Superior temporal gyrus (tissue), 1 donor: ENCODE results near the gene NCAPG2.
"Not testable (repeated sequence)": the region's sequence is repeated elsewhere in the genome, so short reads cannot be mapped to it uniquely, and the experiment has no call there.

Source experiments
- DNase-seq: peaks from one replicate; pipeline ENCODE4 v3.0.0-alpha.2; 2016; ENCODE audit errors: extremely low spot score

NCAPG2 gene

GRCh38 chr7:158638001-158638400 lies 66.6 kb downstream of the NCAPG2 start:
- DNase-seq, result no peak

- no peak for DNase-seq
Measured at GRCh38 chr7:158633055-158633956, 71.3 kb downstream of the NCAPG2 start.

- no peak for DNase-seq
Measured at GRCh38 chr7:158631574-158632195, 72.9 kb downstream of the NCAPG2 start.

GRCh38 chr7:158626289-158626688 lies 78.3 kb downstream of the NCAPG2 start:
- DNase-seq, result not testable (repeated sequence)

- DNase-seq, result no peak
Measured at GRCh38 chr7:158623241-158623640, 81.4 kb downstream of the NCAPG2 start.

GRCh38 chr7:158620839-158621441 lies 83.7 kb downstream of the NCAPG2 start:
- no peak for DNase-seq

GRCh38 chr7:158620418-158620817 lies 84.2 kb downstream of the NCAPG2 start:
- no peak for DNase-seq

- DNase-seq, result no peak
Measured at GRCh38 chr7:158618745-158619140, 85.9 kb downstream of the NCAPG2 start.

- DNase-seq, result no peak
Measured at GRCh38 chr7:158617737-158618128, 86.9 kb downstream of the NCAPG2 start.

- DNase-seq, result no peak
Measured at GRCh38 chr7:158616050-158616449, 88.6 kb downstream of the NCAPG2 start.

GRCh38 chr7:158614700-158615099 lies 89.9 kb downstream of the NCAPG2 start:
- no peak for DNase-seq

- DNase-seq, result no peak
Measured at GRCh38 chr7:158613481-158613880, 91.1 kb downstream of the NCAPG2 start.

- DNase-seq, result no peak
Measured at GRCh38 chr7:158612546-158612945, 92.1 kb downstream of the NCAPG2 start.

GRCh38 chr7:158611541-158611940 lies 93.1 kb downstream of the NCAPG2 start:
- no peak for DNase-seq

GRCh38 chr7:158609313-158609974 lies 95.2 kb downstream of the NCAPG2 start:
- DNase-seq, result no peak

- no peak for DNase-seq
Measured at GRCh38 chr7:158607563-158607962, 97.0 kb downstream of the NCAPG2 start.

- DNase-seq, result no peak
Measured at GRCh38 chr7:158606671-158607424, 97.8 kb downstream of the NCAPG2 start.

GRCh38 chr7:158606129-158606528 lies 98.5 kb downstream of the NCAPG2 start:
- DNase-seq, result no peak

- no peak for DNase-seq
Measured at GRCh38 chr7:158603773-158604755, 100.5 kb downstream of the NCAPG2 start.
